SJCRH30 (cell line): ENCODE data around the gene LDLRAD4. TPM values are rescaled to one million over a fixed set of nuclear protein-coding genes. Genes with fewer than 3 reads are reported as not detected.
"Not testable (repeated sequence)": the region's sequence is repeated elsewhere in the genome, so short reads cannot be mapped to it uniquely, and the experiment has no call there.

Source experiments
- DNase-seq, 2 experiments: peaks; one replicate each; pipeline ENCODE4 v3.0.0-alpha.2; 2015 to 2020
- H3K27ac ChIP-seq: fragments of 250-450 bp; sonication (Bioruptor Pico); 2 replicates; pipeline ENCODE4 v1.5.1; 2020; ENCODE audit warnings: mild to moderate bottlenecking, moderate library complexity
- H3K27me3 ChIP-seq: fragments of 250-450 bp; sonication (Bioruptor Pico); 2 replicates; pipeline ENCODE4 v1.5.1; 2020; ENCODE audit warnings: mild to moderate bottlenecking, moderate library complexity
- H3K36me3 ChIP-seq: fragments of 250-450 bp; sonication (Bioruptor Pico); 2 replicates; pipeline ENCODE4 v1.5.1; 2020; ENCODE audit warnings: mild to moderate bottlenecking, moderate library complexity
- H3K4me1 ChIP-seq: fragments of 250-450 bp; sonication (Bioruptor Pico); 2 replicates; pipeline ENCODE4 v1.5.1; 2020; ENCODE audit warnings: mild to moderate bottlenecking, moderate library complexity
- H3K4me3 ChIP-seq: fragments of 250-450 bp; sonication (Bioruptor Pico); 2 replicates; pipeline ENCODE4 v1.5.1; 2020; ENCODE audit warnings: mild to moderate bottlenecking, moderate library complexity
- H3K9me3 ChIP-seq: fragments of 250-450 bp; sonication (Bioruptor Pico); replicated peaks from 2 replicates; pipeline ENCODE4 v1.5.1; 2020; ENCODE audit warnings: mild to moderate bottlenecking, moderate library complexity
- total RNA-seq: library from RNA; depleted of rRNA; stranded (reverse); fragments of >200 nt; shearing (Covaris generic); gene quantifications from 2 replicates; pipeline ENCODE4 v1.2.3, GENCODE V29; 2014

LDLRAD4 gene
- total RNA-seq, 1 experiment from 2014 or later = 0.26 TPM

DNA sequence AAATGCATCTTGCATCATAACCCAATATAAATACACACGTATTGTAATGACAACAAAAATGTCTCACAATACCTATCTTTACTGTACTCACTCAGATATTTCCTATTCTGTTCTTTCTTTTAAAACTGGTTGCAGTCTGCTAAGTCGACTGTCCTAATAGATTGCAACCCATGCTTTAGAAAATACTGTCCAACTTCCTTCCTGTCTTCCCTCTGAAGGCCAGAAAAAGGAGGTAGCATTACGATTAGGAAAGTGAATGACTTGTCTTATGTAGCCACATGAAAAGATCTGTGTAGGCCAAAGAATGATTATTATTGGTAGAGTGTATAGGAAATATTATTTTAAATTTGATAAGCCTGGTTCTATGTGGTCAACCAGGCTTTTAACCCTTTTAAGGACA is 373.7 kb downstream of the LDLRAD4 start:
- H3K9me3 ChIP-seq = peaks cover under 1% of the 10 kb centered on the region; the same call in 1 of the 2 replicates
- no peak overlapping the region for H3K27ac ChIP-seq
- H3K27me3 ChIP-seq = no peaks in the 10 kb centered on the region
- no peaks in the 10 kb centered on the region for H3K4me1 ChIP-seq
- DNase-seq = no peak
- H3K4me3 ChIP-seq = no peak overlapping the region
- no peaks in the 10 kb centered on the region for H3K36me3 ChIP-seq

DNA sequence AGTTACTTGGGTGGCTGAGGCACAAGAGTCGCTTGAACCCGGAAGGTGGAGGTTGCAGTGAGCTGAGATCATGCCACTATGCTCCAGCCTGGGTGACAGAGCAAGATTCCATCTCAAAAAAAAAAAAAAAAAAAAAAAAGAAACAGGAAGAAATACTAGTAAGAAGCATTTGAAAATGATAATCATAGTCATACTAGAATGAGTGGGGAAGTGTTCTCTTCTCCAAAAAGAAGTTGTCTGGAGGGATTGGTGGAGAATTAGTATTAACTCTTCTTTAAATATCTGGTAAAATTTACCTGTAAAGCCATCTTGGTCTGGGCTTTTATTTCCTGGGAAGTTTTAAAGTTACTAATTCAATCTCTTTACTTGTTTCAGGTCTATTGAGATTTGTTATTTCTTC is 376.0 kb downstream of the LDLRAD4 start:
- H3K4me3 ChIP-seq = no peak overlapping the region
- H3K36me3 ChIP-seq = no peaks in the 10 kb centered on the region

DNA sequence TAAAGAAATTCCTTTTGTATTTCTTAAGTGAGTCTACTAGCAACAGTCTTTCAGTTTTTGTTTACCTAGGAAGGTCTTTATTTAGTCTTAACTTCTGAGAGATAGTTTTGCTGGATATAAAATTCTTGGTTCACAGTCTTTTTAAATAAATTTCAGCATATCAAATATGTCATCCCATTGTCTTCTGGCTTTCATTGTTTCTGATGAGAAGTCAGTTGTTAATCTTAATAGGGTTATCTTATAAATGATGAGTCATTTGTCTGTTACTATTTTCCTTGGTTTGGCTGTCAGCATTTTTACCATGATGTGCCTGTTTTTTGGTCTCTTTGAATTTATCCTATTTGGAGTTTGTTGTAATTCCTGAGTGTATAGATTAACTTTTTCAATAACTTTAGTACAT is 378.5 kb downstream of the LDLRAD4 start:
- DNase-seq = no peak
- Histone ChIP-seq H3K36me3 (no peaks in the 10 kb centered on the region), H3K27me3 (no peaks in the 10 kb centered on the region)

More for the DNA sequence above, 376.0 kb downstream of the LDLRAD4 start:
- no peak overlapping the region for H3K27ac ChIP-seq
- H3K27me3 ChIP-seq = no peaks in the 10 kb centered on the region
- no peaks in the 10 kb centered on the region for H3K4me1 ChIP-seq
- H3K9me3 ChIP-seq = peaks cover 2% of the 10 kb centered on the region; the same call in 1 of the 2 replicates
- DNase-seq = no peak

DNA sequence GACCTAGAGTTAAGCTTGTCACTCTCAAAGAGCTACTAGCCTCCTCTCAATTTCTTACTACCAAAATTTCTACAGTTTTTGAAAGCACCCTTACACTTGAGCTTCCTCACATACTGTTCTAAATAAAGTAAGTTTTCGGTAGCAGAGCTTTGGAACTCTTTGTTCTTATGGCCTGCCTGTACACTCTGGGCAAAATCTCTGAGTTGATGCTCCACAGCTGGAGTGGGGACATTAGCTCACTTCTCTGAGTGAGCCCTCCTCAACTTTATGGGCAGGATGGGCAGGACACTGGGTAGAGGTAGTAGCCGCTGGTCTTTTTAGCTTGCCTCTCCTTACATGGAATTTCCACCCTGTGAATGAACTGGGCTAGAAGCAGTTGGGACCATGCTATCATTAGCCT is 380.0 kb downstream of the LDLRAD4 start:
- Histone ChIP-seq H3K9me3 (peaks cover 2% of the 10 kb centered on the region; the same call in 1 of the 2 replicates), H3K36me3 (no peaks in the 10 kb centered on the region), H3K27me3 (no peaks in the 10 kb centered on the region), H3K27ac (no peak overlapping the region), H3K4me3 (no peak overlapping the region), H3K4me1 (no peaks in the 10 kb centered on the region)
- DNase-seq = no peak

More for the DNA sequence above, 378.5 kb downstream of the LDLRAD4 start:
- Histone ChIP-seq H3K4me1 (no peaks in the 10 kb centered on the region), H3K9me3 (peaks cover 2% of the 10 kb centered on the region; the same call in 1 of the 2 replicates), H3K27ac (no peak overlapping the region), H3K4me3 (no peak overlapping the region)

DNA sequence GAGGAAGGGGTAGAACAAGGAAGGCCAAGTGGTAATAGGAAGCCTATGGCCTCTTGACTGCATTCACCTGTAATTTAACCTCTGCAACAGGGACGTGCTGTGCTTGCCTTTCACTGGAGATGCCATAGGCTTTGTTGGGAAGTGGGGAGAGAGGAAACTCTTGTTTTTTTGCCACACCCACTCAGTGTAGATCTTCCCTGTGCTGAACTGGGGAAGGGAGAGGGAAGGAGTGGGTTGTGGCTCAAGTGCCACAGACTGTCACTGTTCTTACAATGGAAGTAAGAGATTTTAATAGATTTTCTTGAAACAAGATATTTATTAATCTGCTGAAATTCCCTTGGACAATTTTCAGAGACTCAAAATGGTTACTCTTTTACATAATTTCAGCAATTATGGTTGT is 380.5 kb downstream of the LDLRAD4 start:
- H3K4me3 ChIP-seq = no peak overlapping the region
- DNase-seq = no peak
- H3K36me3 ChIP-seq = no peaks in the 10 kb centered on the region
- peaks cover 2% of the 10 kb centered on the region; the same call in 1 of the 2 replicates for H3K9me3 ChIP-seq
- no peaks in the 10 kb centered on the region for H3K4me1 ChIP-seq
- H3K27me3 ChIP-seq = no peaks in the 10 kb centered on the region
- H3K27ac ChIP-seq = no peak overlapping the region

DNA sequence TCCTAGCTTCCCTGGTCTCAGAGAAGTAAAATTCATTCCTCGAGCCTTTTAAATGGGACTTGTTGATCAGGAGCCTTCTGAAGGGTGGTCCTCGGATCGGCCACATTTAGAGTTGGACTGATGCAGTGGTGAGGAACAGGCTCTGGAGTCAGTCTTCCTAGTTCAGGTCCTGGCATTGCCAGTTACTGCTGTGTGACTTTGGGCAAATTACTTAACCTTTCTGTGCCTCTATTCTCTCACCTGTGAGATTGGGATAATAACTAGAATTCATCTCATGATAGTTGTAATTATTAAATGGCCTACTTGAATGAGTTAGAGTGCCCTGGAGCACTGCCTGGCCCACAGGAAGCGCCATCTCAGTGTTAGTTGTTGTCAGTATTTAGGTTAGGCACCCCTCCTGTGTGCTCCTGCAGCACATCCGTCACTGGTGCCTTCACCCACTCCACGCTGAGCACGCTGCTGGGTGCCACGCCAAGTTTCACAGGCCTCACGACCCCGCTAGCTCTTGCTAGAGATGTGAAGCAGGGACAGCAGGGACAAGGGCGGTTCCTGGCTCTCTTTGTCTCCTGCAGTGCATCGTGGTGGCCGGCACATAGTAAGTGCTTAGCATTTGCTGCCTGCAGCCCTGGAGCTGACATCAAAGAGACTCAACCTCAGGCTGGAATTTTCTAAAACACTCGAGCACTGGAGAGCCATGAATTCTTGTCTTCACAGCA is 384.9 kb downstream of the LDLRAD4 start:
- Histone ChIP-seq H3K4me1 (no peaks in the 10 kb centered on the region), H3K27ac (no peak overlapping the region), H3K9me3 (no peaks in the 10 kb centered on the region), H3K4me3 (no peak overlapping the region), H3K27me3 (no peaks in the 10 kb centered on the region), H3K36me3 (no peaks in the 10 kb centered on the region)
- no peak for DNase-seq

DNA sequence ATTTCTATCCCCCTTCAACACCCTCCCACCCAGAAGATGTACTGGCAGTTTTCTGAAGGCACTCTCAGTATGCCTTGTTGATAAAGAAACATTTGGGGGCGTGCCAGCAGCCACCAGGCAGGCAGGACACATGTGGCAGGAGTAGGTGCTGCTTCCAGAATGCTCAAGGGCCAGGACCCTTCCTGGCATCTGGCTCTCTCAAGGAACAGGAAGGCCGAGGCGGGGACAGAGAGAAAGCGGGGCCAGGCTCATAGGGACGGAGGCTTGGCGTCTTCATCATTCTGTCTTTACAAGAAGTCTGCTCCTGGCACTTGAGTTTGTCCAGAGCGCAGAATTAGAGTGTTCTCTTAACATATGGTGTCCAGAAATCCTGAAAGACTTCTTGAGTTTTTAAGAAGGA is 386.2 kb downstream of the LDLRAD4 start:
- no peaks in the 10 kb centered on the region for H3K9me3 ChIP-seq
- H3K27me3 ChIP-seq = no peaks in the 10 kb centered on the region
- no peak overlapping the region for H3K27ac ChIP-seq
- no peaks in the 10 kb centered on the region for H3K4me1 ChIP-seq
- no peaks in the 10 kb centered on the region for H3K36me3 ChIP-seq
- DNase-seq = no peak
- no peak overlapping the region for H3K4me3 ChIP-seq

DNA sequence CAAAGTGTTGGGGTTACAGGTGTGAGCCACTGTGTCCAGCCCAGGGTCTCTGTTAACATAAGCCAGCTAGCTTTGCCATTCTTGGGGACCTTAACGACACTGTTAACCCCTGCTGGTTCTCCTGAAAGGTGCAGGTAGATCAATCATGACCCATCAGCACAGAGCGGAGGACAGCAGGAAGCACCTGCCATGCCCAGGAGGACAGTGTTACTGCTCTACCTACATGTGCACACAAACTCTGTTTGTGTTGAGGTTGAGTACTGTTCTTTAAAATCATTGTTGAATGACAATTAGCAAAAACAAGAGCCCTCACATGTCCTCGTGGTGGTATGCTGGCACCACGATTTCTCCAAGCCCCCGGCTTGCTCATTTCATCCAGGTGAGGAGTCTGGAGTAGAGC is 386.9 kb downstream of the LDLRAD4 start:
- Histone ChIP-seq H3K9me3 (no peaks in the 10 kb centered on the region), H3K27me3 (no peaks in the 10 kb centered on the region), H3K4me3 (no peak overlapping the region), H3K27ac (no peak overlapping the region), H3K4me1 (no peaks in the 10 kb centered on the region), H3K36me3 (no peaks in the 10 kb centered on the region)
- no peak for DNase-seq

DNA sequence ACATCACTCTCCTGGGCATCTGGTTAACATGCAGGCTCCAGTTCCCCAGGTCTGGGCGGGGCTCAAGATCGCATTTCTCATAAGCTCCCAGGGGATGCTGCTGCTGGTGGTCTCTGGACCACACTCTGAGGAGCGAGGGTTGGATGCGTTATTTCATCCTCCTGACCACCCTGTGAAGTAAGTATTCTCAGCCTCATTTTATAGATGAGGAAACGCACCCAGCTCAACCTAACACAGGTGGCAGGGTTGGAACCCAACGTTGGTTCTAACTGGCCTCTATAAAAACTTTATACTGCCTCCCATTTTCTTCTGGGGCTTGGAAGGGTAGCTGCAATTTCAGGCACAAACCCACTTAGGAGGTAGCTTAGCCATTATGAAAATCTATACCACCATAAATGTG is 387.3 kb downstream of the LDLRAD4 start:
- Histone ChIP-seq H3K9me3 (no peaks in the 10 kb centered on the region), H3K4me1 (no peaks in the 10 kb centered on the region), H3K27ac (no peak overlapping the region), H3K27me3 (no peaks in the 10 kb centered on the region), H3K4me3 (no peak overlapping the region), H3K36me3 (no peaks in the 10 kb centered on the region)
- DNase-seq = no peak

DNA sequence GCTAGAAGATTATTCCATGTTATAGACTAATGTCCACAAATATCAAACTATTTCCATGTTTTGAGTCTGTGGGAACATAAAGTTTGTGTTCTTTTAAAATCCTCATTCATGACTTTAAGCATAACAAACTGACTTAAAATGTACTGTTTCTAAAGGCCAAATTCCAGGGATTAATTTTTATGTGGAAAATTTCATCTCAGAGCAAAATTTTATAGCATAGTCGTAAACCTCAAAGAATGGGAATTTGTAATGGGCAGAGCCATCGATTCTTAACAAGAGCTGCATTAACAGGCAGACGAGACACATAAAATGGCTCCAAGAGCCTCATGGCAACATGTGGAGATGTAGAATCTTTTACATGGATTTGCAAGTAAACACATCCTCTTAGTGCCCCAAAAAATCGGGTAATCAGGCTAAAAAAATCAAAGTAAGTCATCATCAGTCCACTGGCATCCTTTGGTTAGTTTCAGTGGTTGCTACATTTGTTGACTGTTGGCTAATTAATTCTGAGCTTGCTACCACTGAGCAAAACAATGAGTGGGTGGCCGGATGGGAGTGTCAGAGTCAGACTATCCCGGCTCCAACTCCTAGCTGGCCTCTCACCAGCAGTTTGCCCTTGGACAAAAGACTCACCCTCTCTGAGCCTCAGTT is 388.2 kb downstream of the LDLRAD4 start:
- no peaks in the 10 kb centered on the region for H3K36me3 ChIP-seq
- no peaks in the 10 kb centered on the region for H3K27me3 ChIP-seq
- no peak for DNase-seq
- H3K4me1 ChIP-seq = no peaks in the 10 kb centered on the region
- H3K4me3 ChIP-seq = no peak overlapping the region
- no peaks in the 10 kb centered on the region for H3K9me3 ChIP-seq
- no peak overlapping the region for H3K27ac ChIP-seq

DNA sequence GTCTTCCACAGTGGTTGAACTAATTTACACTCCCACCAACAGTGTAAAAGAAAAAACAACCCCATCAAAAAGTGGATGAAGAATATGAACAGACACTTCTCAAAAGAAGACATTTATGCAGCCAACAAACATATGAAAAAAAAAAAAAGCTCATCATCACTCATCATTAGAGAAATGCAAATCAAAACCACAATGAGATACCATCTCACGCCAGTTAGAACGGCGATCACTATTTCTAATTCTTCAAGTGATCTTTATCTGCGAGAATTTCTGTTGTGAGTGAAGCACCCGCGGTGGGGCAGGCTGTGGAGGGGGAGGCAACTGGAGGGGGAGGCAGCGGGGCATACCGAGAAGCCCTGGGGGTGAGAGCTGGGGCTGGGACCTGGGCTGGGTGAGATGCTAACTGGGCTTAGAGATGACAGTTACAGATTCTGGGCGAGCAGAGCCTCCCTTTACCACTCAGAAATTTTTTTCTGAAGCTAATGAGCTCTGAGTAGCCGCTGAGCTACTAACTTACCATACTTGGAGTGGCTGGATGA is 389.5 kb downstream of the LDLRAD4 start:
- H3K36me3 ChIP-seq, DNase-seq, H3K4me3 ChIP-seq, H3K4me1 ChIP-seq, H3K9me3 ChIP-seq, H3K27ac ChIP-seq, H3K27me3 ChIP-seq: not testable (repeated sequence)

DNA sequence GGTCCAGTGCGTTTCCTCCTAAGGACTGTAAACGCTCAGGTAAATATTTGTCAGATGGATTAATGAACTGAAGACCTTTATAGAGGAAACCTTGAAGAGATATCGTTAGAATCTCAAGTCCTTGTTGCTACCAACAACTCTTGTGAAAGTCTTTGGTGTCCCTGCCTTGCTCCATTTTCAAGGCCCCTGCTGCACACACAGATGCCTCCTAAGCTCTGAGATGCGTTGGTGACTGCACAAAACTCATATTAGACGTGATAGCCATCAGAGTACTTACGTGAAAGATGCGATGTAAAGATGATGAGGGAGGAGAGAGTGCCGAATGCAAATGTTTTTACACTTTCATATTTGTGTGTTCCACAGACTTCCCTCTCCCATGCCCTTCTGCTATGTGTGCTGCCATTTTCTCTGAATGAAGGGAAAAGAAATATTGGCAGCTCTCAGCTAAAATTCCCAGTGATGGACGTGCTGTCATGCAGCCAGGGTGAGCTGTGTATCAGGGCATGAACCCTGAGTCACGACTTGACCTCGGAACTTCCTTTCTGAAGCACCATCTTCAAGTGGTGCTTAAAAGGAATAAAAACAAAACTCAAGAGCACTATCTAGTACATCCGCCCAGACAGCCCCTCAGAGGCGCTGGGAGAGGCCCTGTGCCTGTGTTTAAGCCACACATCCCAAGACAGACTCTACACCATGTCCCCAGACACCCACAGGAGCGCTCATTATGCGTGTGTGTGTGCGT is 390.4 kb downstream of the LDLRAD4 start:
- Histone ChIP-seq H3K36me3 (no peaks in the 10 kb centered on the region), H3K4me1 (no peaks in the 10 kb centered on the region), H3K27ac (no peak overlapping the region), H3K9me3 (no peaks in the 10 kb centered on the region), H3K4me3 (no peak overlapping the region), H3K27me3 (no peaks in the 10 kb centered on the region)
- DNase-seq = no peak

DNA sequence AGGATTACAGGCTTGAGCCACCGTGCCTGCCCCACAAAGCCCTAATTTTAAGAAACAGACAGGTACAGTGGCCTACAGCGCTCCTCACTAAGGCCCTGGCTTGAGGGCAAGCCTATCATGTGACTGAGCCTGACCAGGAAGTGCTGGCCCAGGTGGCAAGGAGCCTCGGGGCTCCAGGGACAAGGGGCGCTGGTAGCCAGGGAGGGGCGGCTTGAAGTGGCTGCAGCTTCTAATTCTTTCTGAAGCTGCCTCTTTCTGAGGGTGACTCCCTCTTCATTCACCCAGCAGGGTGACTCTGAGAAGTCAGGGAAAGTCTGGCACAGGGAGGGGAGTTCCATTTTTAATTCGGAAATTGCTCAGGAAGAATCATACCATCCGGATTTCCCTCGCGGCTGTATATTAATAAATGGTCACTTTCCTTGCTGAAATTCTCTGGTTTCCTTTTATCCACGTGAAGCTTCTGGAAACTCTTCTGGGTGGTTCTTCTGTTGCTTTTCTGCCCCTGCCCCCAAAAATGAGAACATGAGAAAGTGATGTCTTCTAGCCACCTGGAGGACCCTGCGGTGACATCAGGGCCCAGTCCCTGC is 392.1 kb downstream of the LDLRAD4 start:
- Histone ChIP-seq H3K9me3 (no peaks in the 10 kb centered on the region), H3K4me3 (no peak overlapping the region), H3K27me3 (no peaks in the 10 kb centered on the region), H3K4me1 (no peaks in the 10 kb centered on the region), H3K36me3 (no peaks in the 10 kb centered on the region), H3K27ac (no peak overlapping the region)
- DNase-seq = no peak

DNA sequence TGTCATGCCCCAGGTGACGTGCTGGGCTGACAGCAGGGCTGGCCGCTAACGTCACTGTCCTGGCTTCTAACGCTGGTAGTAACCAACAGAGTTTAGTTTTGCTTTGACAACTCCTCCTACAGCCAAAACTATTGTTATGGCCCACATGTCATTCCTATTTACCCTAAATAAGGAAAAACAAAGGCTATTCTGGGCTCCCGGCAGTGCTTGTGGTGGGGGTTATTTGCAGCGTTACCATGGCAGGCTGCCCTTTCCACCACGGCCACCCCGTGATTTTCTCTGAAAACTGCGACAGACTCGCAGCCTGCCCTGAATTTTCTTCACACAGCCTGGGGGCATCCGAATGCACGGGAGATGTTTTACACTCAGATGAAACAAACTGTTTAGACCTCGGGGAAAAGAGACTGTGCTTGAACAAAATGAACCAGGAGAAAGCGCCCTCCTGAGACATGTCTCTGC is 392.6 kb downstream of the LDLRAD4 start:
- H3K27me3 ChIP-seq = no peaks in the 10 kb centered on the region
- DNase-seq = no peak
- no peak overlapping the region for H3K4me3 ChIP-seq
- no peaks in the 10 kb centered on the region for H3K36me3 ChIP-seq
- H3K9me3 ChIP-seq = no peaks in the 10 kb centered on the region
- no peak overlapping the region for H3K27ac ChIP-seq
- no peaks in the 10 kb centered on the region for H3K4me1 ChIP-seq
